ENCODE measurements around the gene WDR18.
A peak's percentile ranks its signal among the peaks of the same experiment; 100 is the strongest.

The WDR18 gene

GRCh38 chr19:970695-971094 is 13.4 kb upstream of the WDR18 start:
- no peak for DNase-seq

GRCh38 chr19:971795-972194 is 12.3 kb upstream of the WDR18 start:
- no peak for DNase-seq

GRCh38 chr19:972281-972680 is 11.9 kb upstream of the WDR18 start:
- no peak for DNase-seq

- no peak for DNase-seq
Observed at GRCh38 chr19:973726-974563, 10.2 kb upstream of the WDR18 start.

- DNase-seq = no peak
Observed at GRCh38 chr19:974564-975257, 9.4 kb upstream of the WDR18 start.

- DNase-seq = no peak
Observed at GRCh38 chr19:976476-976875, 7.7 kb upstream of the WDR18 start.

GRCh38 chr19:977058-977464 is 7.1 kb upstream of the WDR18 start:
- DNase-seq = no peak

- no peak for DNase-seq
Observed at GRCh38 chr19:979318-979741, 4.8 kb upstream of the WDR18 start.

- DNase-seq = no peak
Observed at GRCh38 chr19:980133-980998, 3.8 kb upstream of the WDR18 start.

GRCh38 chr19:982567-983170 is 1.5 kb upstream of the WDR18 start:
- peak; percentile 18 to 50 for DNase-seq

GRCh38 chr19:986083-986482 is 1.9 kb downstream of the WDR18 start:
- no peak for DNase-seq

GRCh38 chr19:988081-988480 is 3.9 kb downstream of the WDR18 start:
- no peak for DNase-seq

- DNase-seq = no peak
Observed at GRCh38 chr19:988510-988909, 4.4 kb downstream of the WDR18 start.

GRCh38 chr19:989381-990081 is 5.4 kb downstream of the WDR18 start:
- DNase-seq = no peak

- no peak for DNase-seq
Observed at GRCh38 chr19:990119-990571, 6.0 kb downstream of the WDR18 start.

GRCh38 chr19:990746-991145 is 6.6 kb downstream of the WDR18 start:
- no peak for DNase-seq

- no peak for DNase-seq
Observed at GRCh38 chr19:991174-991931, 7.2 kb downstream of the WDR18 start.

GRCh38 chr19:991932-992669 is 8.0 kb downstream of the WDR18 start:
- no peak for DNase-seq

GRCh38 chr19:992670-993055 is 8.5 kb downstream of the WDR18 start:
- no peak for DNase-seq

GRCh38 chr19:993361-993830 is 9.3 kb downstream of the WDR18 start:
- no peak for DNase-seq
